ENCODE data around the gene ICAM2. TPM values are rescaled to one million over a fixed set of nuclear protein-coding genes. Genes with fewer than 3 reads are reported as not detected.

ICAM2 gene
- total and polyA plus RNA-seq, 2 donors (not counting 1 experiment from before 2014, with no cell fraction given), result 48.7 to 149 TPM

DNA sequence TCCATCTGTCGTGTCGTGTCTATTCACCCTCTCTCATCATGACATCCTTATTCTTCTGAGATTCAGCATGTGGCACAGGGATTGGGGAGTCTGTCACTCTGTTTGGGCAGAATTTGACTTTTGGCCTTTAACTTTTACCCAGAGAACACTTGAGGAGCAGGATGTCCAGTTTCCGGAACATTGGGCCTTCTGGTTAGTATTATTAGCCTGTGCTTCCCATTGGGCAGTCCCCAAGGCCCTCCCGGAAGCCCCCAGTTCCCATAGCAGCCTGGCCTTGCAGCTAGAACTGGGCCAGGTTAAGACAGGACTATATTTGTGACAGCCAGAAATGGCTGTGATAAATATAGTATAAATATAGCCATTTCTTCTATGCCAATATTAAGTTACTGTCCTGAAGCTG, 57.3 kb downstream of the ICAM2 start:
- ChIA-PET CTCF (interaction anchor here (1.9 to 2.2 kb wide), 2 partner anchors 12 to 66 kb away, joined by 5 read pairs; no protein-coding TSS in a partner anchor), POLR2A (no interaction called here)
- Histone ChIP-seq H3K27ac (ENCODE audit: low read length in 2 of 2) (no peak overlapping the region), H3K27me3 (replicated peaks in 1 of 4; ENCODE audit: control extremely low read depth in 1 of 4, control insufficient read depth in 3 of 4, insufficient read depth in 4 of 4, low read length in 3 of 4) (no peaks in the 10 kb centered on the region), H3K9me3 (ENCODE audit: control extremely low read depth in 1 of 3, control insufficient read depth in 2 of 3, insufficient read depth in 1 of 3, low read length in 2 of 3) (no peaks in the 10 kb centered on the region), H4K20me1 (ENCODE audit: control insufficient read depth, insufficient read depth, low read length, poor library complexity, severe bottlenecking) (no peaks in the 10 kb centered on the region), H3K9ac (ENCODE audit: low read length) (no peak overlapping the region), H2AFZ (ENCODE audit: insufficient read depth, low read depth, low read length, poor library complexity, severe bottlenecking) (no peak overlapping the region), H3K79me2 (ENCODE audit: control insufficient read depth, insufficient read depth, low read length) (no peaks in the 10 kb centered on the region), H3K36me3 (replicated peaks in 1 of 2; ENCODE audit: control extremely low read depth in 1 of 2, control insufficient read depth in 1 of 2, extremely low read depth in 1 of 2, insufficient read depth in 2 of 2, low read length in 1 of 2) (no peaks in the 10 kb centered on the region), H3K4me1 (ENCODE audit: control insufficient read depth in 2 of 2, insufficient read depth in 2 of 2, low read length in 2 of 2) (peaks cover 13 to 24% of the 10 kb centered on the region in 2 donors), H3K4me3 (ENCODE audit: control extremely low read depth in 1 of 5, extremely low read depth in 1 of 5, insufficient read depth in 1 of 5, low read depth in 2 of 5, low read length in 4 of 5) (no peak overlapping the region), H3K4me2 (replicated peaks; ENCODE audit: low read depth, low read length, poor library complexity, severe bottlenecking) (no peak overlapping the region)
- Mint-ChIP-seq H3K4me1 (peaks cover 20% of the 10 kb centered on the region), H3K27ac (no peak overlapping the region), H3K27me3 (no peaks in the 10 kb centered on the region), H3K4me3 (no peak overlapping the region), H3K9me3 (ENCODE audit: insufficient read depth) (no peaks in the 10 kb centered on the region)
- TF ChIP-seq, protein P1, sequence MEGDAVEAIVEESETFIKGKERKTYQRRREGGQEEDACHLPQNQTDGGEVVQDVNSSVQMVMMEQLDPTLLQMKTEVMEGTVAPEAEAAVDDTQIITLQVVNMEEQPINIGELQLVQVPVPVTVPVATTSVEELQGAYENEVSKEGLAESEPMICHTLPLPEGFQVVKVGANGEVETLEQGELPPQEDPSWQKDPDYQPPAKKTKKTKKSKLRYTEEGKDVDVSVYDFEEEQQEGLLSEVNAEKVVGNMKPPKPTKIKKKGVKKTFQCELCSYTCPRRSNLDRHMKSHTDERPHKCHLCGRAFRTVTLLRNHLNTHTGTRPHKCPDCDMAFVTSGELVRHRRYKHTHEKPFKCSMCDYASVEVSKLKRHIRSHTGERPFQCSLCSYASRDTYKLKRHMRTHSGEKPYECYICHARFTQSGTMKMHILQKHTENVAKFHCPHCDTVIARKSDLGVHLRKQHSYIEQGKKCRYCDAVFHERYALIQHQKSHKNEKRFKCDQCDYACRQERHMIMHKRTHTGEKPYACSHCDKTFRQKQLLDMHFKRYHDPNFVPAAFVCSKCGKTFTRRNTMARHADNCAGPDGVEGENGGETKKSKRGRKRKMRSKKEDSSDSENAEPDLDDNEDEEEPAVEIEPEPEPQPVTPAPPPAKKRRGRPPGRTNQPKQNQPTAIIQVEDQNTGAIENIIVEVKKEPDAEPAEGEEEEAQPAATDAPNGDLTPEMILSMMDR (IDR thresholded peaks at IDR 0.05), result no peak
- TF ChIP-seq EZH2 (IDR thresholded peaks at IDR 0.05; ENCODE audit: borderline replicate concordance, insufficient read depth, low read depth, low read length, poor library complexity, severe bottlenecking), result no peak
- DNase-seq (no peak), ATAC-seq (ENCODE audit: low read depth) (no peak)
- intact Hi-C loops (cut with micrococcal nuclease), result no loop called here
- 100% methylated on average over 1 of the region's 4 CpGs for WGBS (ENCODE audit: insufficient coverage)

DNA sequence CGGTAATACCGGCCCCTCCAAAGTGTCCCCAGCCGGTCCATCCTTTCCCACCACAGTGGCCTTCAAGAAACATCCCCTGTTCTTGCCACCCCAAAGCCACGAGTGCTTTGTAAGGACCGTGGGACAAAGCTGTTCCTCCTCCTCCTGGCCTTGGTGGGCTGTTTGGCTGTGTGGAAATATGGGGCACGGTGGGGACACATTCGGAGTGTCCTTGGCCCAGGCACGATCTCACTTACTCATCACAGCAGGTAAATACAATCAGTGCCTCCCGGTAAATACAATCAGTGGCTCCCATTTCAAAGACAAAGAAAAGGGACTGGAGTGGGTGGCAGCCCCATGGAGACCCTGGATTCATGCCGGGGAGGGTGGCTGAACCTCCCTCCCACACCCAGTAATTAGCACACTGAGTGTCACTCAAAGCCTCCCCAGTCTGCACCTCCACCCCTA, 58.1 kb downstream of the ICAM2 start:
- 94% methylated on average over 5 of the region's 10 CpGs for WGBS (ENCODE audit: insufficient coverage)
- POLR2A ChIA-PET, result interaction anchor here (0.8 kb wide), 1 partner anchor 438 kb away, joined by 3 read pairs; no protein-coding TSS in a partner anchor

More for the DNA sequence above, 58.1 kb downstream of the ICAM2 start:
- TF ChIP-seq, protein P1 (IDR thresholded peaks at IDR 0.05), result no peak
- no peak for TF ChIP-seq EZH2 (IDR thresholded peaks at IDR 0.05; ENCODE audit: borderline replicate concordance, insufficient read depth, low read depth, low read length, poor library complexity, severe bottlenecking)
- CTCF ChIA-PET, result interaction anchor here (2.2 to 14.6 kb wide), 3 partner anchors 11 to 62 kb away, joined by 5 to 504 read pairs (median 214); partner anchors contain the start of genes CSHL1, GH1 and ICAM2
- no peak overlapping the region for H3K4me3 ChIP-seq (ENCODE audit: control extremely low read depth in 1 of 5, extremely low read depth in 1 of 5, insufficient read depth in 1 of 5, low read depth in 2 of 5, low read length in 4 of 5)
- no peaks in the 10 kb centered on the region for H3K27me3 ChIP-seq (replicated peaks in 1 of 4; ENCODE audit: control extremely low read depth in 1 of 4, control insufficient read depth in 3 of 4, insufficient read depth in 4 of 4, low read length in 3 of 4)
- intact Hi-C loops (cut with micrococcal nuclease), result no loop called here
- no peak for ATAC-seq (ENCODE audit: low read depth)
- H3K4me2 ChIP-seq (replicated peaks; ENCODE audit: low read depth, low read length, poor library complexity, severe bottlenecking), result no peak overlapping the region
- no peak overlapping the region for H3K27ac ChIP-seq (ENCODE audit: low read length in 2 of 2)
- H2AFZ ChIP-seq (ENCODE audit: insufficient read depth, low read depth, low read length, poor library complexity, severe bottlenecking), result no peak overlapping the region
- Mint-ChIP-seq H3K4me3 (peak overlapping the region; percentile 41), H3K9me3 (ENCODE audit: insufficient read depth) (no peaks in the 10 kb centered on the region), H3K27me3 (no peaks in the 10 kb centered on the region), H3K4me1 (peaks cover 20% of the 10 kb centered on the region), H3K27ac (peak overlapping the region; percentile 46)
- no peaks in the 10 kb centered on the region for H3K36me3 ChIP-seq (replicated peaks in 1 of 2; ENCODE audit: control extremely low read depth in 1 of 2, control insufficient read depth in 1 of 2, extremely low read depth in 1 of 2, insufficient read depth in 2 of 2, low read length in 1 of 2)
- H3K79me2 ChIP-seq (ENCODE audit: control insufficient read depth, insufficient read depth, low read length), result no peaks in the 10 kb centered on the region
- no peaks in the 10 kb centered on the region for H4K20me1 ChIP-seq (ENCODE audit: control insufficient read depth, insufficient read depth, low read length, poor library complexity, severe bottlenecking)
- no peak overlapping the region for H3K9ac ChIP-seq (ENCODE audit: low read length)
- DNase-seq, result no peak
- H3K4me1 ChIP-seq (ENCODE audit: control insufficient read depth in 2 of 2, insufficient read depth in 2 of 2, low read length in 2 of 2), result peaks cover 13 to 23% of the 10 kb centered on the region in 2 donors
- H3K9me3 ChIP-seq (ENCODE audit: control extremely low read depth in 1 of 3, control insufficient read depth in 2 of 3, insufficient read depth in 1 of 3, low read length in 2 of 3), result no peaks in the 10 kb centered on the region
